Measurements from ENCODE around the gene RPRD1B. TPM values are rescaled to one million over a fixed set of nuclear protein-coding genes. Genes with fewer than 3 reads are reported as not detected.

The RPRD1B gene
- total RNA-seq, 8 experiments from 2014 or later, result 12.7 to 34.1 (median 21.0) TPM

- H3K4me1 ChIP-seq (replicated peaks in 1 of 2), result peaks cover 14 to 20% of the 10 kb centered on the region in 2 donors
- ATAC-seq (replicated peaks in 6 of 8), result no peak
- H3K27ac ChIP-seq, result no peak overlapping the region
- in situ Hi-C loops (cut with MboI; ENCODE audit: low pct_unique_long_range_greater_than_20kb in 2 of 9, low sequenced_read_pairs in 9 of 9, unreplicated experiment in 9 of 9), result no loop called here
- no peak overlapping the region for H3K4me3 ChIP-seq
- 20 to 100% (median 85%) methylated on average over 1 to 3 of the region's 6 CpGs; no CpG with 5 or more reads in 5 of the 10 experiments for WGBS, 10 experiments
These were observed 95.8 kb downstream of the RPRD1B start for GRCh38 chr20:38129248-38129865.

GRCh38 chr20:38129893-38130609, 96.5 kb downstream of the RPRD1B start:
- 60 to 89% (median 82%) methylated on average over 2 to 6 of the region's 15 CpGs; no CpG with 5 or more reads in 6 of the 10 experiments for WGBS, 10 experiments
- Histone ChIP-seq H3K4me3 (no peak overlapping the region), H3K4me1 (replicated peaks in 1 of 2) (peaks cover 14 to 20% of the 10 kb centered on the region in 2 donors), H3K27ac (no peak overlapping the region)
- in situ Hi-C loops (cut with MboI; ENCODE audit: low pct_unique_long_range_greater_than_20kb in 2 of 9, low sequenced_read_pairs in 9 of 9, unreplicated experiment in 9 of 9), result no loop called here
- ATAC-seq (replicated peaks in 6 of 8), result no peak

GRCh38 chr20:38130687-38131587, 97.4 kb downstream of the RPRD1B start:
- 48 to 100% (median 100%) methylated on average over 1 to 5 of the region's 19 CpGs; no CpG with 5 or more reads in 7 of the 10 experiments for WGBS, 10 experiments
- Histone ChIP-seq H3K27ac (no peak overlapping the region), H3K4me3 (no peak overlapping the region), H3K4me1 (replicated peaks in 1 of 2) (peaks cover 14% of the 10 kb centered on the region in 2 donors)
- no peak for ATAC-seq (replicated peaks in 6 of 8)
- in situ Hi-C loops (cut with MboI; ENCODE audit: low pct_unique_long_range_greater_than_20kb in 2 of 9, low sequenced_read_pairs in 9 of 9, unreplicated experiment in 9 of 9), result no loop called here

GRCh38 chr20:38131588-38132121, 98.1 kb downstream of the RPRD1B start:
- in situ Hi-C loops (cut with MboI; ENCODE audit: low pct_unique_long_range_greater_than_20kb in 2 of 9, low sequenced_read_pairs in 9 of 9, unreplicated experiment in 9 of 9), result no loop called here
- WGBS, 10 experiments, result 0 to 83% (median 55%) methylated on average over 1 to 2 of the region's 3 CpGs; no CpG with 5 or more reads in 6 of the 10 experiments
- Histone ChIP-seq H3K4me1 (replicated peaks in 1 of 2) (peaks cover 11 to 12% of the 10 kb centered on the region in 2 donors), H3K27ac (no peak overlapping the region), H3K4me3 (no peak overlapping the region)
- peak in 3 of 8 experiments; percentile 25 to 85 (median 51) for ATAC-seq (replicated peaks in 6 of 8)

GRCh38 chr20:38132156-38132909, 98.8 kb downstream of the RPRD1B start:
- 62 to 100% (median 82%) methylated on average over 2 to 14 of the region's 26 CpGs; no CpG with 5 or more reads in 5 of the 10 experiments for whole genome bisulfite sequencing, 10 experiments
- no peak overlapping the region for H3K4me3 ChIP-seq
- no peak overlapping the region for H3K27ac ChIP-seq
- H3K4me1 ChIP-seq (replicated peaks in 1 of 2), result peaks cover 5 to 6% of the 10 kb centered on the region in 2 donors
- no peak for ATAC-seq (replicated peaks in 6 of 8)
- in situ Hi-C loops (cut with MboI; ENCODE audit: low pct_unique_long_range_greater_than_20kb in 2 of 9, low sequenced_read_pairs in 9 of 9, unreplicated experiment in 9 of 9), result no loop called here

- WGBS, 10 experiments, result 20 to 100% (median 70%) methylated on average over 1 to 8 of the region's 11 CpGs; no CpG with 5 or more reads in 4 of the 10 experiments
- in situ Hi-C loops (cut with MboI; ENCODE audit: low pct_unique_long_range_greater_than_20kb in 2 of 9, low sequenced_read_pairs in 9 of 9, unreplicated experiment in 9 of 9), result no loop called here
- no peak for ATAC-seq (replicated peaks in 6 of 8)
- Histone ChIP-seq H3K4me3 (no peak overlapping the region), H3K27ac (no peak overlapping the region), H3K4me1 (replicated peaks in 1 of 2) (no peaks in the 10 kb centered on the region)
These were observed 99.5 kb downstream of the RPRD1B start for GRCh38 chr20:38132910-38133501.

- in situ Hi-C loops (cut with MboI; ENCODE audit: low pct_unique_long_range_greater_than_20kb in 2 of 9, low sequenced_read_pairs in 9 of 9, unreplicated experiment in 9 of 9), result no loop called here
- no peak overlapping the region for H3K4me3 ChIP-seq
- H3K27ac ChIP-seq, result no peak overlapping the region
- no peak for ATAC-seq (replicated peaks in 6 of 8)
- no peaks in the 10 kb centered on the region for H3K4me1 ChIP-seq (replicated peaks in 1 of 2)
- WGBS, 10 experiments, result 62 to 100% (median 84%) methylated on average over 1 to 10 of the region's 10 CpGs; no CpG with 5 or more reads in 2 of the 10 experiments
These were observed 100.3 kb downstream of the RPRD1B start for GRCh38 chr20:38133680-38134426.

GRCh38 chr20:38134427-38135270, 101.1 kb downstream of the RPRD1B start:
- H3K27ac ChIP-seq, result no peak overlapping the region
- no peaks in the 10 kb centered on the region for H3K4me1 ChIP-seq (replicated peaks in 1 of 2)
- 53 to 83% (median 79%) methylated on average over 1 to 6 of the region's 9 CpGs; no CpG with 5 or more reads in 5 of the 10 experiments for WGBS, 10 experiments
- peak in 2 of 8 experiments; percentile 35 to 40 for ATAC-seq (replicated peaks in 6 of 8)
- no peak overlapping the region for H3K4me3 ChIP-seq
- in situ Hi-C loops (cut with MboI; ENCODE audit: low pct_unique_long_range_greater_than_20kb in 2 of 9, low sequenced_read_pairs in 9 of 9, unreplicated experiment in 9 of 9), result no loop called here

GRCh38 chr20:38135271-38135650, 101.7 kb downstream of the RPRD1B start:
- Histone ChIP-seq H3K4me1 (replicated peaks in 1 of 2) (no peaks in the 10 kb centered on the region), H3K27ac (no peak overlapping the region), H3K4me3 (no peak overlapping the region)
- in situ Hi-C loops (cut with MboI; ENCODE audit: low pct_unique_long_range_greater_than_20kb in 2 of 9, low sequenced_read_pairs in 9 of 9, unreplicated experiment in 9 of 9), result no loop called here
- no peak for ATAC-seq (replicated peaks in 6 of 8)
- WGBS, 10 experiments, result 70 to 80% methylated on average over 2 of the region's 7 CpGs; no CpG with 5 or more reads in 8 of the 10 experiments

- H3K27ac ChIP-seq, result no peak overlapping the region
- in situ Hi-C loops (cut with MboI; ENCODE audit: low pct_unique_long_range_greater_than_20kb in 2 of 9, low sequenced_read_pairs in 9 of 9, unreplicated experiment in 9 of 9), result no loop called here
- WGBS, 10 experiments, result 40 to 100% (median 80%) methylated on average over 1 to 10 of the region's 28 CpGs; no CpG with 5 or more reads in 5 of the 10 experiments
- ATAC-seq (replicated peaks in 6 of 8), result no peak
- H3K4me3 ChIP-seq, result no peak overlapping the region
- H3K4me1 ChIP-seq (replicated peaks in 1 of 2), result no peaks in the 10 kb centered on the region
These were observed 102.3 kb downstream of the RPRD1B start for GRCh38 chr20:38135651-38136420.
